Activated T-helper 1 cell treated with Interleukin-2 at 50 U/mL for 16 hours (primary cell): Measurements from ENCODE around the gene HSPH1.

ENCODE experiments used
- DNase-seq: peaks from one replicate; pipeline ENCODE4 v3.0.0-alpha.2; 2020; ENCODE audit warnings: low read depth

Gene HSPH1

GRCh38 chr13:31161557-31162150, at the start of gene HSPH1:
TSS of gene HSPH1 (minus strand) at chr13:31161904. CDS start at chr13:31161582, 322 bp downstream.
- DNase-seq: peak; percentile 97

GRCh38 chr13:31209841-31210210, 48.1 kb upstream of the HSPH1 start:
- DNase-seq: no peak

- DNase-seq: no peak
Observed at GRCh38 chr13:31209172-31209840, 47.6 kb upstream of the HSPH1 start.

GRCh38 chr13:31208559-31209122, 46.9 kb upstream of the HSPH1 start:
- no peak for DNase-seq

- DNase-seq: no peak
Observed at GRCh38 chr13:31207661-31208552, 46.2 kb upstream of the HSPH1 start.

- DNase-seq: no peak
Observed at GRCh38 chr13:31204592-31204991, 42.9 kb upstream of the HSPH1 start.

GRCh38 chr13:31201341-31202031, 39.8 kb upstream of the HSPH1 start:
- no peak for DNase-seq

GRCh38 chr13:31200637-31200971, 38.9 kb upstream of the HSPH1 start:
- DNase-seq: no peak

- peak; percentile 75 for DNase-seq
Observed at GRCh38 chr13:31199849-31200636, 38.3 kb upstream of the HSPH1 start, which contains the start of gene B3GLCT. TSS of gene B3GLCT (plus strand) at chr13:31199975. CDS start at chr13:31200085, 110 bp downstream.

GRCh38 chr13:31199527-31199848, 37.8 kb upstream of the HSPH1 start:
- DNase-seq: no peak

- DNase-seq: no peak
Observed at GRCh38 chr13:31198519-31198918, 36.8 kb upstream of the HSPH1 start.

GRCh38 chr13:31196992-31197391, 35.3 kb upstream of the HSPH1 start:
- DNase-seq: no peak

GRCh38 chr13:31195616-31196015, 33.9 kb upstream of the HSPH1 start:
- DNase-seq: no peak

- DNase-seq: no peak
Observed at GRCh38 chr13:31192306-31192705, 30.6 kb upstream of the HSPH1 start.

- DNase-seq: no peak
Observed at GRCh38 chr13:31191748-31192147, 30.0 kb upstream of the HSPH1 start.

GRCh38 chr13:31184981-31185645, 23.4 kb upstream of the HSPH1 start:
- DNase-seq: no peak

GRCh38 chr13:31184451-31184850, 22.7 kb upstream of the HSPH1 start:
- no peak for DNase-seq

- no peak for DNase-seq
Observed at GRCh38 chr13:31182987-31183386, 21.3 kb upstream of the HSPH1 start.

- DNase-seq: no peak
Observed at GRCh38 chr13:31179754-31180153, 18.1 kb upstream of the HSPH1 start.

- DNase-seq: no peak
Observed at GRCh38 chr13:31179241-31179640, 17.5 kb upstream of the HSPH1 start.
